GM04503 (cell line): Measurements from ENCODE around the gene IDH2.
"Not testable (repeated sequence)": the region's sequence is repeated elsewhere in the genome, so short reads cannot be mapped to it uniquely, and the experiment has no call there.

Experiments used
- DNase-seq: peaks from one replicate; pipeline ENCODE4 v3.0.0-alpha.2; 2012; ENCODE audit warnings: low read depth

IDH2 gene

DNA sequence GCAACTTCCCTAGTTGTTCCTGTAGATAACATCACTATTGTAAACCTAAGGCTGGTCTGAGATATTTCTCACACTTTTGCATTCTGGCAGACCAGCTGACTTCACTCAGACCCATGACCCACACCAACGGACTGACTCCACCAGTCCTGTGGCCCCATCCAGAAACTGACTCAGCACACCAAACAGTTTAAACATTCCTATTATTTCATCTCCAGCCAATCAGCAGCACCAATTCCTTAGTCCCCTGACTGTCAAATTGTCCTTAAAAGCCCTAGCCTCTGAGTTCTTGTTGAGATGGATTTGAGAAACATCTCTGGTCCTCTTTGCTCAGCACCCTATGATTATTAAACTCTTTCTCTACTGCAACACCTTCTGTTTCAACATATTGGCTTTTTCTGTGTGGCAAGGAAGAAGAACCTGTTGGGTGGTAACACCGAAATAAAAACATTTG, 12.2 kb upstream of the IDH2 start:
- no peak for DNase-seq

DNA sequence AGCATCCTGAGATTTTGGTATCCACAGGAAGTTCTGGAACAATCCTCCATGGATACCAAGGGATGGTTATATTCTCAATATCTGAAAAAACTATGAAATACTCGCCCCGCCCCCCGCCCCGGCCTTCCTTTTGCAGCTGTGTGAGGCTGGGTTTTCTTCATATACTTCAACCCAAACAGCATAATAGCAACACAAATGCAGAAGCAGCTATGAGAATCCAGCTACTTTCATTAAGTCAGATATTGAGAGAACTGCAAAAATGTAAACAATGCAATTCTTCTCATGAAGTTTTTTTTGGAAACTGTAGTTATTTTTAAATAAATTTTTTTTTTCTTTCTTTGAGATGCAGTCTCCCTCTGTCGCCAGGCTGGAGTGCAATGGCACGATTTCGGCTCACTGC, 10.9 kb upstream of the IDH2 start:
- peak; percentile 36 for DNase-seq

DNA sequence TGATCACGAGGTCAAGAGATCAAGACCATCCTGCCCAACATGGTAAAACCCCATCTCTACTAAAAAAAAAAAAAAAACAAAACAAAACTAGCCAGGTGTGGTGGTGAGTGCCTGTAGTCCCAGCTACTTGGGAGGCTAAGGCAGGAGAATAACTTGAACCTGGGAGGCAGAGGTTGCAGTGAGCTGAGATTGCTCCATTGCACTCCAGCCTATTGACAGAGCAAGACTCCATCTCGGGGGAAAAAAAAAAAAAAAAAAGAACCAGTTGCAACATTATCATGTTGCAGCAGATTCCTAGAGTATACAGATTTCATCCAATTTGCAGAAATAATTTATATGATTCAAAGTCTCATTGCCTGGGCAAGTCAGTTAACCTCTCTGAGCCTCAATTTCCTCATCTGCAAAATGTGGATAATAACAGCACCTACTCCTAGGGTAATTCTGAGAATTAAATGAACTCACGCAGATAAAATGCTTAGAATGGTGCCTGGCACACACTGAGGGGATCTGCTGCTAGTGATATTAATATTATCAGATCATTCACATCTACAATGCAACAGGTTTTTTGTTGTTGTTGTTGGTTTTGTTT, 7.0 kb upstream of the IDH2 start:
- DNase-seq: not testable (repeated sequence)

DNA sequence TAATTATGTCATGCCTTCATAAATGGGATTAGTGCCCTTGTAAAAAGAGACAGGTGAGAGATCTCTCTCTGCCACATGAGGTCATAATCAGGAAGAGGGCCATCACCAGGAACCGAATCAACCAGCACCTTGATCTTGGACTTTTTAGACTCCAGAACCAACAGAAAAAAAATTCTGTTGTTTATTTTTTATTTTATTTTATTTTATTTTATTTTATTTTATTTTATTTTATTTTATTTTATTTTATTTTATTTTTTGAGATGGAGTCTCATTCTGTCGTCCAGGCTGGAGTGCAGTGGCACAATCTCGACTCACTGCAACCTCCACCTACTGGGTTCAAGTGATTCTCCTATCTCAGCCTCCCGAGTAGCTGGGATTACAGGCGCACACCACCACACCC, 5.8 kb upstream of the IDH2 start:
- not testable (repeated sequence) for DNase-seq

DNA sequence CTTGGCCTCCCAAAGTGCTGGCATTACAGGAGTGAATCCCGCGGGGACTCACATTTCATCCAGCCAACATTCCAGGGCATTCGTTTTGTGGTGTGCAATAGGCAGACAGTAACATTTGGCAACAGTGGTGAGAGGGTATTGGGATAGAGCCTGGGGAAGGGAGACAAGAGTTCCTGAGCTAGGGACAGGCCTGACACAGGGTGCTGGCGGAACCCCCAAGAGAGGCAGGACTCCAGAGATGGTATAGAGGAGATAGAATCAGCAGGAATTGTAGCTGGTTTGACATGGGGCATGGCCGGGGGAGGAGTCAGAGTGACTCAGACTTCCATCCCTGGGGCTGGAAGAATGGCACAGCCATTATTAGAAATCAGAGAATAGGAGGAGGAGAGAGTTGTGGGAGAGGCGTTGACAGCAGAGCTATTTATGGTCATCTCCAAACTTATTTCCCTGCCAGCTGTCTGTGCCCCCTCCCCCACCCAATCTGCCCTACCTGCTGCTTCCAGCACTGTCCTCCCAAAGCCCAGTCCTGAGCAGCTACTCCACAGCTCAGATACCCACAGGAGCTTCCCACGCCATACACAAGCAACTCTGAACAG, 4.4 kb upstream of the IDH2 start:
- no peak for DNase-seq

DNA sequence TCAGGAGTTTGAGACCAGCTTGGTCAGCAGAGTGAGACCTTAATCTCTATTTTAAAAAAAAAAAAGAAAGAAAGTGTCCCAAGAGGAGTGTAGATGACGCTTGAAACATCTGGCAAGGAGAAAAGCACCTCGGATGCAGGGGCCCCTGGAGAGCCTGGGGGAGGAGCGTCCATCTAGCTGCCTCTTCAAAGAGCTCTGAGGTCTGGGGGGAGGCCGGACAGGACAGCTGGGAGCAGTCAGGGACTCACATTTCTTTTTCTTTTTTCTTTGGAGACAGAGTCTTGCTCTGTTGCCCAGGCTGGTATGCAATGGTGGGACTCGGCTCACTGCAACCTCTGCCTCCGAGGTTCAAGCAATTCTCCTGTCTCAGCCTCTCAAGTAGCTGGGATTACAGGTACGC, 3.3 kb upstream of the IDH2 start:
- no peak for DNase-seq

DNA sequence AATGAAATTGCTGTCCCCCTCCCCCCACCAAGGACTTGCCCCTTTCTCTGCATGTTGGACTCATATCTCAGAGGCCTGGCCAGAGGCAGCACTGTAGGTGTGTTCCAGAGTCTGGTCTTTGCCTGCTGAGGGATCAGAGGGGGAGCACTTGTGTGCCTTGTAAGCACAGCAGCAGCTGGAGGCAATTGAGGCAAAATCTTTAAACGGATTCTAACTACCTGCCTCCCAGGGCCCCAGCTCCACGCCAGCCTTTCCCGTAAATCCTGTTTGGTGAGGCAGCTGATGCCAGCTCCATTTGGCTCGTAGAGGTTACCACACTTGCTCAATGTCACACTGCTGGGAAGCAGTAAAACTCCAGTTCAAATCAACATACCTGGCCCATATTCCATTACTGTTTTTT, 2.3 kb upstream of the IDH2 start:
- DNase-seq: no peak

DNA sequence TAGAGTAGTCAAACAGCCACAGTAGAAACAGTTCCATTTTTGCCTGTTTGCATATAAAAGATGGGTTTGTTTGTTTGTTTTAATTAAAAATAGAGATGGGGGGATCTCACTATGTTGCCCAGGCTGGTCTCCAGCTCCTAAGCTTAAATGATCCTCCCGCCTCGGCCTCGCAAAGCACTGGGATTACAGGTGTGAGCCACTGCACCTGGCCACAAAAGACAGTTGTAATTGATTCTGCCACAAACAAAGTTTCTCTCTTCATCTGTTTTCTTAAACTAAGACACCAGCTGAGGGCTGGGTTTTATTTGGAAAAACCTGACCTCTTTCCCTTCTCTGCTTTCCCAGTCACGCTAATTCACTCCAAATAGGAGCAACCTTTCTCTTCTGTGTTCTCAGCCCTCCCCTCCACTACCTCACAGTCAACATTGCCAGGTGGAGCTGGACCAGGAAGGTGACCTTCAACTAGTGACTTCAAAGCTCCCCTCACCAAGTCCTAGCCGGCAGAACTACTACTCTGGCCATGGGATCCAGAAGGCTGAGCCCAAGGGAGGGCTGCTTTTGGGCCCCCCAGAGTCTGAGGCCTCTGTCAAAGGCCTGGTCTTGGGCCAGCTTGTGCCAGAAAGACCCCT, 1.5 kb upstream of the IDH2 start:
- no peak for DNase-seq

DNA sequence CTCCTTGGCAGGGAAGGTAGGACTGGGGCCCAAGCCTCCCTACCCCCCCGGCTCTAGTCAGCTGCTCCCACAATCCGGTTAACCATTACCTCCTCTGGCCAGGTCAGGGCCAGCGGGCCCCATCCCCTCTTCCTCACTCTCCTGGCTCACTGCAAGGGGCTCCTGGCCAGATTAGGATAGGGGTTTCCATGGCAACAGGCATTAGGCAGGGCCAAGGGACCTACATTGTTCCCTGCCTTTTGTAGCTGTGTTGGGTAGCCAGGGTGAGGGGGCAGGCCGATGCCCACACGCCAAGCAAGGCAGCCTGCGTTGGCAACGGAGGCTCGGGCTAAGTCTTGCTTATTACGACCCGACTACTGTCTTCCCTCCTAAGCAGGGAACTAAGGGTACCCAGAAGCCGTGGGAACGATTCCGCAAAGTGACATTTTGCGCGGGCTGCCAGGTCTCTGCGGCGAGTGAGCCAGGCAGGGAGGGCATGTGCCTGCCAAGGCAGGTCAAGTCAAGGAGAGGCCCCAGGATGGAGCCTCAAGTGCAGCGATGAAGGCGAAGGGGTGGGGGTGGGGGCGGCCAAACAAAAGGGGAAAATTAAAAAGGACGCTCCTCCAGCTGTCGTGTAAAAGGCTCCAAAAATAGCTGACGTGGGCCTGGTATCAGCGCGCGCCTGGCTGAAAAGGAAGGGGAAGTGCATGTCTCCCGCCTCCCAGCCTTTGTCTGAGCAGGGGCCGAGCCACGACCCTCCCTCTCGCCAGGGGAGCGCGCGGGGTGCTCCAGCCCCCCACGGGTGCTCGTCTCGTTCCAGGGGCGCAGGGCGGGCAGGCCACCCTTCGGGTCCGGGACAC, 919 bp downstream of the IDH2 start:
- DNase-seq: no peak

DNA sequence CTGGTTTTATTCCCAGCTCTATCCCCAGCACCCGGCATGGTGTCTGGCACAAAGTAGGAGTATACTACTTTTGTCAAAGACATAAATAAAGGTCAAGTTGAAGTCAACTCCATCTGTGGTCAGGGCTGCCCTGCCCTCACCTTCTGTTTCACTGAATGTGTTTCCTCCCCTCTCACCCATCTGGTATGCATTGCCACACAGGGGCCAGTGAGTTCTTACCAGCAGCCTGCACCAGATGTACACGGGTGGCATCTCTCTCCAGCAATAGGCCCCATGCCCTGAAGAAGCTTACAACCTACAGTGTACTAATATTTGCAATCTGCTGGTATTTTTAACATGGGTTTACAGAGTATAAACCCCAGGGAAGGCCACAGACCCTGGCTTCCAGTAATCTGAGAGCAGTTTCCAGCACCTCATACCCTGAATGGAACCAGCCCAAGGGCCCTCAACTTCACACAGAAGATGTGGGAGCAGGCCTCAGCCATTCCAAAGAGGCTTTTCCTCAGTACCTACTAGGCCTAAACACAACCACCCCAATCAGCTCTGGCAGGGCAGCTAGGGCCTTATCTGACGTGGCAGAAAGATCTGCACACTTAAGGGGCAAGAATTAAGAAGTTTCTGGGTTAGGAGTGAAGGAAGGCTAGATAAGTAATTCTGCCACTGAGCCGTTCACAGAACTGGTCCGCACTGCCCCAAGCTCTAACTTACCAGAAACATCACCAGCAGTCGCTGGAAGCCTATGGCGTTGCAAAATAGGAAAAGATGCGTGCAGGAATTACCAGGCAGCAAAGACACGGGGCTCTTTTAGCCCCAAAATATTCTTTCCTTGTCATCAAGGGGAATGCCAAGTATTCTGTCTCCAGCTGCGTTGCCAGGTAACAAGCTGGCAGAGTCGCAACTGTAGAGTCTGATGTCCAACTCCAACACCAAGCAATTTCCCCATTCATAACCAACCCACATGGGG, 2.1 kb downstream of the IDH2 start:
- peak; percentile 94 for DNase-seq

DNA sequence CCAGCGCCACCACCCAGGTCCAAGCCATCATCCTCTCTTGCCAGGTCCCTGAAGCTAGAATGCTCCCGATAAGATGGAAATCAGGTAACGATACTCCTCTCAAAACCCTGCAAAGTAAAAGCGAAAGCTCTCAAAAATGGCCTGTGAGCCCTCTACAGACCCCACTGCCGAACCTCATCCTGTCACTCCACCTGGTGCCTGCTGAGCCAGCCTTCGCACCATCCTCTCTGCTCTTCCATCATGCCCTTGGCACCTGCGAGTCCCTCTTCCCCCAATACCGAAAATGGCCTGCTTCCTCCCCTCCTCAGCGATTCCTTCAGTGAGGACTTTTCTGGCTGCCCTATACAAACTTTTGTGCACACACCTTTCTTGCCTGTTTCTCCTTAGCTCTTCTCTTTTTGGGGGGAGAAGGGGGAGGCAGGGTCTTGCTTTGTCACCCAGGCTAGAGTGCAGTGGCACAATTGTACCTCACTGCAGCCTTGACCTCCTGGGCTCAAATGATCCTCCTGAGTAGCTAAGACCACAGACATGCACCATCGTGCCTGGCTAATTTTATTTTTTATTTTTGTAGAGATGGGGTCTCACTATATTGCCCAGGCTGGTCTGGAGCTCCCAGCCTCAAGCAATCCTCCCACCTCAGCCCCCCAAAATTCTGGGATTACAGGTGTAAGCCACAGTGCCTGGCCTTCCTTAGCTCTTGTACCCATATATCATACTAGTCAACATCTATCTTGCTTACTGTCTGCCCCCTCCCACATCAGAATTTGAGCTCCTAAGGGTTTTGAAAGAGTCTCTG, 3.0 kb downstream of the IDH2 start:
- DNase-seq: no peak

DNA sequence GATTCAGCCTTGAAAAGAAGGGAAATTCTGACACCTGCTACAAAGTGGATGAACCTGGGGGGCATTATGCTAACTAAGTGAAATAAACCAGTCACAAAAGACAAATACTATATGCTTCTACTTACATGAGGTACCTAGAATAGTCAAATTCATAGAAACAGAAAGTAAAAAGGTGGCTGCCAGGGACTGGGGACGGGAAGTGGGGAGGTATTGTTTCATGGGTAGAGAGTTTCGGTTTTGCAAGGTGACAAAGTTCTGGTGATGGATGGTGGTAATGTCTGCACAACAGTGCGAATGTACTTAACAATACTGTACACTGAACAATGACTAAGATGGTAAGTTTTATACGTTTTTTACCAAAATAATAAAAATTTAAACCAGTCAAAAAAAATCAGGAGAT, 4.8 kb downstream of the IDH2 start:
- no peak for DNase-seq

DNA sequence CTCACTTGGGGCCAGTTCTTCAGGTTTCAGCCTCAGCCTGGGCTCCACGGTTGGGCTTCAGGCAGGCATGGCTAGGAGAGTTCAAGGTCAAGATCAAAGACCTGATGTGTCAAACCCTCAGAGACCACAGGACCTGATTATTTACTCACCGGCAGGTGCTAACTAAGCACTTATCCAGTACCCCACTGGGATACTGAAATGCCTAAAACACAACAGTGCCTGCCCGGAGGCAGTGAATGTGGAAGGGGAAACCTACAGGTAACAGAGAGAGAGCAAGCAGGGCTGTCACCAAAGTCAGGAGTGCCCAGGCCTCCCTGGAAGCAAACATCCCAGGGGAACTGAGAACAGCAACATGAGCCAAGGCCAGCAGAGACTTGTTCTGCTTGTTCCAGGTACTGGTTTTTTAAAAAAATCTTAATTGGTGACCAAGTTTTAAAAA, 6.7 kb downstream of the IDH2 start:
- no peak for DNase-seq

DNA sequence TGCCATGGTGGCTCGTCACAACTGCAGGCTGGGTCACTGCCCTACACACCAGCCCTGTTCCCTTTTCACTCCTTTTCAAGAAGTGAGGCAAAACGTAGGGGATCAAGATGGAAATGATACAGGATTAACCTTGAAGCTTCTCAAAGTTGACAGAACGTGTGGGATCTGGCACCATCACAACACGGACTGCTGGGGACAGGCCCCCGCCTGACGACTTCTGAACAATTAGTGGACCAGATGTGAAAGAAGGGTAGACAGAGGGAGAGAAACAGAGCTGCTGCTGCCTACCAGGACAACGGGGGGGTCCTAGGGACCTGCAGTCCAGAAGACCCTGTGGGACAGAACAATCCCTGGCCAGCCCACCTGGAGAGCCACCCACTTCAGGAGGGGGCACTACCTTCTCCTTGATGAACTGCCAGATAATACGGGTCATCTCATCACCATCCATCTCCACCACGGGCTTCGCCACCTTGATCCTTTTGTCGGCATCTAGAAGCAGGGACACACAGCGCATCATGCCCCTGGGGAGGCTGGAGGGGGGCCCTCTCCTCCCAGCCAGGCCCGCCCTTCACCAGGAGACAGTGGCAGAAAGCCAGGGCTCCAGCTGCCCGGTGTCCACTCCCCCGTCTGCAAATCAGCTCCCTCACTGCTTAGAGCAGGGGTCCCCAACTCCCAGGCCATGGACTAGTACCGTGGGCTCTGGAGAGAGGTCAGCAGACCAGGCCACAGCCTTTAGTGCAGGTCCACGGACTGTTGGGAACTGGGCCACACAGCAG, 10.9 kb downstream of the IDH2 start:
- no peak for DNase-seq

DNA sequence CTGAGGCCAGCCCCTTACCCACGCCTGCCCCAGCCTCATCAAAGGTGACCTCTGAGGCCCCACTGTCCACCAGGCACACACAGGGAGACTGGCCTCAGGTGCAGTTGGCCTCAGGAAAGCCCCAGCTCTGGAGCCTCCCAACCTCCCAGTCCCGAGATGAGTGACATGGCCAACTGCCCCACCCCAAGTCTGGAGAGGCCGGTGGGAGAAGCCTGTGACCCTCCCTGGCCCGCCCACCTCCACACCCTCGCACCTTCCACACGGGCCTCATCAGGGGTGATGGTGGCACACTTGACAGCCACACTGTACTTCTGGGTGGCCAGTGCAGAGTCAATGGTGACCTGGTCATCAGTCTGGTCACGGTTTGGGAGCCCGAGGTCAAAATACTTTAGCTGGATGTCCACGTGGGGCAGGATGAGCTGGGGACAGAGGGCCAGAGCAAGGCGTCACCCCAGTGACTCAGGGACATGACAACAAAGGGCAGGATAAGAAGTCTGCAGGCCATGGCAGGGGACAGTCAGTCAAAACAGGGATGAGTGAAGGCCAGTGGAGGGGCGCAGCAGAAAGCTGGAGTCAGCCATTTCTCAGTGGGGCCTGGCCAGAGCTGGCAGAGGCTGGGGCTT, 11.9 kb downstream of the IDH2 start:
- DNase-seq: no peak

DNA sequence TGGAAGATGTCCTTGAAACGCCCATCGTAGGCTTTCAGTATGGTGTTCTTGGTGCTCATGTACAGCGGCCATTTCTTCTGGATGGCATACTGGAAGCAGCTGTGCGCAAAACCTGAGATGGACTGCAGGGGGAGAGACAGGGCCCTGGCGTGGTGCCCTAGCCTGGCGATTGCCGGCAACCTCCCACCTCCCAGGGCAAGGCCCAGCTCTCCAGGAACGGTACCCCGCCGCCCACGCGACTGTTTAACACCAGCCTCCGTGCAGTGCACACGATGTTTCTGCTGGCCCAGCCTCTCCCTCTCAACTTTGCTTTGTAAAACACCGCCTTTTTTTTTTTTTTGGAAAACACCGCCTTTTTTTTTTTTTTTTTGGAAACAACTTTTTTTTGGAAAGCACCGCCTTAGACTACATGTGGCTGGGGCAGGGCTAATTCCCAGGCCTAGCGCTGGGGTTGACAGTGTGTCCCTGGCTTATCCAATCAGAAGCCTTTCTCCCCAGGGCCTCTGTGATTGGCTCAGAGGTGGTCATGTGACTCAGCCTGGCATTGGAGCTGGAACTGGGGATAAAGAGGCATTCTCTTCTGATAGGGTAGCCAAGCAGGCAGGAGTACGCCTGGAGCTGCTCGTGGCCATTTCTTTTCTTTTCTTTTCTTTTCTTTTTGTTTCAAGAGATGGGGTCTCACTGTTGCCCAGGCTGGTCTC, 14.7 kb downstream of the IDH2 start:
- no peak for DNase-seq

DNA sequence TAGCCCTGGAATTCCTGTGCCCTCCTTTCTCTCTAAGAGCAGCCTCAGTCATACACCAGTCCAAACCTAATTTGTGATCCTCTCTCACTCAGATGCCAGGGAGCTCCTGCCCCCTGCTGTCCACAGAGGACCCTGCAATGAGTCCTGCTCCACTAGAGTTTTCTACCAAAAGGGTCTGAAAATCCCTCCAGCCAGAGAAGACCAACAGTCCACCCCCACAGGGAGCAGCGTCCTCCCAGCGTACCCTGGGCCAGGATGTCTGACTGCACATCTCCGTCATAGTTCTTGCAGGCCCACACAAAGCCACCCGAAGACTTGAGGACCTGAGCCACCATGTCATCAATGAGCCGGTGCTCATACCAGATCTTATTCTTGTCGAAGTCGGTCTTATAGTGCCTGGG, 15.4 kb downstream of the IDH2 start:
- DNase-seq: no peak

DNA sequence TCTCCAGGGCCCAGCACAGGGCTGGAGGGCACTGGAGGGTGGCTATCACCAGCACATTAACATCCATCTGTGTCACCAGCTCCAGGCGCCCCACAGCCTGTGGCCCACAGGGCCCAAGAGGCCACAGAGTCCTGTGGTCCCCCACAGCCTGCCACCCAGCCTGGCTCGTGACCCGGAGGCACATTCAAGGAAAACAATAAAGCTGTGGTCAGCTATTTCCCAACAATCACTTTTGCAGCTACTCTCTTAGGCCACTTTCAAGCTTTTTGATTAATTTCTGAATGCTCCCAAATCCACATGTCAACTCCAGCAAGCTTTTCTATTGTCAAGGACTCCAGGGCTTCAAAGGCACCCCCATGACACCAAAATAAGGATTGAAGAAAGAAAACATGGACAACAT, 16.7 kb downstream of the IDH2 start:
- DNase-seq: no peak

DNA sequence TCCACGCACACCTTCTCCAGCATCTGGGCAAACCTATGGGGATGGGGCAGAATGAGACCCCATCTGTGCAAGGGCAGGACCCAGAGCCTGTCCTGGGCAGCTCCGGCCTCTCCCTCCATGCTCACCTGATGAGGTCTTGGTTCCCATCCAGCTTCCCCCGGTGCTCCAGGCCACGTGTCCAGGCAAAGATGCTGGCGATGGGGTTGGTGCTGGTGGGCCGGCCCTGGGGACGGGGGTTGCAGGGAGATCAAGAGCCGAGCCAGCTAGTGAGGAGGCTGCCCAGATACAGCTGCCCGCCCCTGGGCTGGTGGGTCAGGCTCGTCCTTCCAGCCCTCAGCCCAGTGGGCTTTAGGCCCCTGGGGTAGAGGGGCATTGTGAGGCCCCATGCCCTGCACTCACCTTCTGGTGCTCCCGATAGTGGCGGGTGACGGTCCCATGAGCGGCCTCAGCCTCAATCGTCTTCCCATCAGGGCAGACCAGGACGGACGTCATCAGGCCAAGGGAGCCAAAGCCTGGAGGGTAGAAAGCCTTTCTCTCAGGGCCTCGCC, 17.3 kb downstream of the IDH2 start:
- DNase-seq: no peak
